Osteocyte (in vitro differentiated cells): ENCODE measurements around the gene PAFAH2. TPM values are rescaled to one million over a fixed set of nuclear protein-coding genes. Genes with fewer than 3 reads are reported as not detected.
"Not testable (repeated sequence)": the region's sequence is repeated elsewhere in the genome, so short reads cannot be mapped to it uniquely, and the experiment has no call there.

Experiments
- DNase-seq: peaks from one replicate; pipeline ENCODE4 v3.0.0; 2021; ENCODE audit warnings: mixed read lengths; ENCODE audit not compliant: unreplicated experiment; ENCODE audit errors: extremely low spot score
- H3K27ac Mint-ChIP-seq: one replicate; pipeline ENCODE4 v1.8.0; 2021; ENCODE audit warnings: mild to moderate bottlenecking, mixed read lengths; ENCODE audit not compliant: unreplicated experiment
- H3K27me3 Mint-ChIP-seq: one replicate; pipeline ENCODE4 v1.8.0; 2021; ENCODE audit warnings: mixed read lengths; ENCODE audit not compliant: unreplicated experiment
- H3K36me3 Mint-ChIP-seq: one replicate; pipeline ENCODE4 v1.8.0; 2021; ENCODE audit warnings: mixed read lengths; ENCODE audit not compliant: unreplicated experiment
- H3K4me1 Mint-ChIP-seq: one replicate; pipeline ENCODE4 v1.8.0; 2021; ENCODE audit warnings: mixed read lengths; ENCODE audit not compliant: unreplicated experiment
- H3K4me3 Mint-ChIP-seq: one replicate; pipeline ENCODE4 v1.8.0; 2021; ENCODE audit warnings: mild to moderate bottlenecking, moderate library complexity, mixed read lengths; ENCODE audit not compliant: unreplicated experiment
- H3K9me3 Mint-ChIP-seq: one replicate; pipeline ENCODE4 v1.8.0; 2021; ENCODE audit warnings: mixed read lengths; ENCODE audit not compliant: unreplicated experiment
- CTCF ChIP-seq: fragments of 200-600 bp; sonication (generic); IDR thresholded peaks from 2 replicates; pipeline ENCODE4 v1.5.0; 2021; ENCODE audit warnings: antibody characterized with exemption, mild to moderate bottlenecking, moderate library complexity
- total RNA-seq: library from RNA; stranded (reverse); gene quantifications from 2 replicates; pipeline ENCODE4 v1.2.1, GENCODE V29; 2021

PAFAH2 gene
- total RNA-seq, 1 donor from 2014 or later, result 10.4 TPM

DNA sequence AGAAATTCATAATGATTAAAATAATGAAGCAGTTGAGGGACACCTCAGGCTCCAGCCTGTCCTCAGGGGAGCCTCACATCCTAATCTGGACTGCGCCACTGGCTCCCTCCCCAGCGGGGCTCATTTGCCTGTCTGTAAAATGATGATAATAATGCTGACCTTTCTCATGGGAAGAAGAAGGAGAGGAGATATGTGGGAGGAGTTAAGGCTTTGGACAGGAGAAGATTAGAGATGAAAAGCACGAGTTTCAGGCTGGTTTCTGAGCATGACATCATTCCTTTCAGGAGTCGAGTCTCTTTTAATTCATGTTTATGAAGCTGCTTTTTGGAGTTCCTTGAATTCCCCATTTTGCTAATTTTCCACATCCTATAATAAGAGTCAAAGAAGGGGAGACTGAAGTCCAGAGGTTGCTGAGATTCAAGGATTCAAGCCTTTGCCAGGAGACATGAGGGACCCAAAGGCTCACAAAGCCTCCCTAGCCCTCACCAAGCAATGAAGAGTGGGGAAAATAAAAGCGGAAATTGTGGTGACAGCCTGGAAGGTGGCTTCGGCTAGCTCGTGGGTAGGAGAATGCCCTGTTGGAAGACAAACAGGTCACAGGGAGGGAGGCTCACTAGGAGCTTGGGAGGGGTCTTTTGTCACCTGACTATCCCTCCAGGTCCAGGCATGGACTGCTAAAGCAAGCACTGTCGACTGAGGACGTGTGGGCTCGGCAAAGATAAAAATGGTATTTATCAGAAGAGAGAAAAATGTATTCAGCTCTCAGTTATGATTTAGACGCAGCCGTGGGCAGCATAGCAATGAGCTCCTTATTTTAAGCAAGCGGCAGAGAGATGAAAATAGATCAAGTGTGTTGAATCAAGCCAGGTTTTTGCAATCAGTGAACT, 64.1 kb downstream of the PAFAH2 start:
- DNase-seq, result no peak
- no peaks in the 10 kb centered on the region for H3K9me3 Mint-ChIP-seq
- no peaks in the 10 kb centered on the region for H3K36me3 Mint-ChIP-seq
- H3K27me3 Mint-ChIP-seq, result peaks cover 12% of the 10 kb centered on the region
- H3K27ac Mint-ChIP-seq, result no peak overlapping the region
- H3K4me1 Mint-ChIP-seq, result no peaks in the 10 kb centered on the region
- no peak overlapping the region for H3K4me3 Mint-ChIP-seq
- TF ChIP-seq CTCF, result no peak

GRCh38 chr1:25932811-25933400, 65.0 kb downstream of the PAFAH2 start:
- peaks cover 12% of the 10 kb centered on the region for H3K27me3 Mint-ChIP-seq
- DNase-seq, H3K27ac Mint-ChIP-seq, H3K4me3 Mint-ChIP-seq, H3K9me3 Mint-ChIP-seq, H3K4me1 Mint-ChIP-seq, H3K36me3 Mint-ChIP-seq: not testable (repeated sequence)

- no peaks in the 10 kb centered on the region for H3K9me3 Mint-ChIP-seq
- DNase-seq, result no peak
- no peak overlapping the region for H3K4me3 Mint-ChIP-seq
- H3K27ac Mint-ChIP-seq, result no peak overlapping the region
- H3K27me3 Mint-ChIP-seq, result peaks cover 12% of the 10 kb centered on the region
- H3K36me3 Mint-ChIP-seq, result no peaks in the 10 kb centered on the region
- H3K4me1 Mint-ChIP-seq, result no peaks in the 10 kb centered on the region
- TF ChIP-seq CTCF, result no peak
Measured at GRCh38 chr1:25932321-25932720, 65.5 kb downstream of the PAFAH2 start.

DNA sequence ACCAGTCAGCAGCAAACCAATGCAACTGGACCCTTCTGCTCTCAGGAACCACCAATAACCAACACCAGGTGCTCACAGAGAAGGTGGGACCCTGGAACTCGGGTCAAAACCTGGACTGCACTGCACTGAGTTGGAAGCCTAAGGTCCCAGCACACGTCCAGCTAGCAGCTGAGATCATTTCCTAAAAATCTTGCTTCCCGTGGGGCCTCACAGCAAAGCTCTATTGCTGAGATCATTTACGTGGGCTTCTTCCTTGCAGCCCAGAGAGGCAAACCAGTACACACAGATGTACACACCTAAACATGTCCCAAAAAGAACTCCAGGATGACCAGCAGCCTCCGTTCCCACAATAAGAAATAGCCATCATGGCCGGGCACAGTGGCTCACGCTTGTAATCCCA, 68.8 kb downstream of the PAFAH2 start:
- Mint-ChIP-seq H3K4me3 (no peak overlapping the region), H3K4me1 (peaks cover 3% of the 10 kb centered on the region), H3K27me3 (peaks cover 12% of the 10 kb centered on the region), H3K27ac (no peak overlapping the region), H3K9me3 (no peaks in the 10 kb centered on the region), H3K36me3 (no peaks in the 10 kb centered on the region)
- DNase-seq, result no peak
- no peak for TF ChIP-seq CTCF

DNA sequence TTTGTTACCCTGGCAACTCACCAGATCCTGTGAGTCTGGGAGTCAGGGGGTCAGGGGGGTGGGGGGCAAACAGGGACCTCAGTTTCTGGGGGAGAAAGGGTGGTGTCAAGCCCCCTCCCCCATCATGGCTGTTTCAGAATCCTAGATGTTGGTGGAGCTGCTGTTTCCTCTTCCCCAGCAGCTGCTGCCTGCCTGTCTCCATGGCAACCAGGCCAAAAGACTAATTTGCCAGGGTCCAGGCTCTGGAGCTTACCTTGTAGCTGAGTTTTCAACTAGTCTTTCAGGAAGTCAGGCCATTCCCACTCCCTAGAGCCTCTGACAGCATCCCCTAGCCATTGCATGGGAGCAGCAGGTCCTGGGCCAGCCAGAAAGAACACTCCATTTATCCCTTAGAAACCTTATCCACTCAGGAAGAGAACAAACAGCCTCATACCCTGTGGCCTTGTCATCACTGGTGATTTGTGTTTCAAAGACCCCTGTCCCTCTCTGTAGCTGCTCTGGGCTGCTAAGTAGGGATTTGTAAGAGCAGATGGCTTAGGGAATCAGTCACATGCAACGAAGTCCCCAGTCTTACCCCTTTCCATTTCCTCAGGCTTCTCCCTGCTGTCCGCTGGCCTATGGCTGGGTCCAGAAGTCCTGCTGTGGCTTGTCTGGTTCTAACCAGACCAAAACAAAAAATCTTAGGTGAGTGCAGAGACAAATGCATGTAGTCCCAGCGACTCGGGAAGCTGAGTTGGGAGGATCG, 70.2 kb downstream of the PAFAH2 start:
- Mint-ChIP-seq H3K27ac (no peak overlapping the region), H3K4me3 (no peak overlapping the region)

More for the DNA sequence above, 70.2 kb downstream of the PAFAH2 start:
- Mint-ChIP-seq H3K4me1 (peaks cover 9% of the 10 kb centered on the region), H3K9me3 (no peaks in the 10 kb centered on the region), H3K36me3 (no peaks in the 10 kb centered on the region), H3K27me3 (peaks cover 5% of the 10 kb centered on the region)
- no peak for TF ChIP-seq CTCF
- DNase-seq, result no peak
